NCI-H2196 treated with DMSO at 0.1 percent for 48 hours (cell line): ENCODE results near the gene THBS2.
"Not testable (repeated sequence)": the region's sequence is repeated elsewhere in the genome, so short reads cannot be mapped to it uniquely, and the experiment has no call there.

Source experiments
- DNase-seq: peaks from one replicate; lab custom pipeline; 2025; ENCODE audit not compliant: unreplicated experiment; lab: John Stamatoyannopoulos, UW

THBS2 gene

GRCh38 chr6:169186496-169187169 lies 67.0 kb downstream of the THBS2 start:
- DNase-seq, result no peak

- no peak for DNase-seq
Observed at GRCh38 chr6:169185692-169186485, 67.8 kb downstream of the THBS2 start.

- DNase-seq, result no peak
Observed at GRCh38 chr6:169185011-169185521, 68.6 kb downstream of the THBS2 start.

GRCh38 chr6:169184419-169184818 lies 69.2 kb downstream of the THBS2 start:
- no peak for DNase-seq

- DNase-seq, result no peak
Observed at GRCh38 chr6:169183233-169183632, 70.4 kb downstream of the THBS2 start.

GRCh38 chr6:169179831-169180230 lies 73.8 kb downstream of the THBS2 start:
- DNase-seq, result not testable (repeated sequence)

- no peak for DNase-seq
Observed at GRCh38 chr6:169177516-169178166, 76.0 kb downstream of the THBS2 start.

- no peak for DNase-seq
Observed at GRCh38 chr6:169176361-169176991, 77.2 kb downstream of the THBS2 start.

- no peak for DNase-seq
Observed at GRCh38 chr6:169175360-169175887, 78.2 kb downstream of the THBS2 start.

- DNase-seq, result no peak
Observed at GRCh38 chr6:169174516-169175359, 78.9 kb downstream of the THBS2 start.

- no peak for DNase-seq
Observed at GRCh38 chr6:169173532-169174268, 79.9 kb downstream of the THBS2 start.

- no peak for DNase-seq
Observed at GRCh38 chr6:169172946-169173345, 80.7 kb downstream of the THBS2 start.

- DNase-seq, result no peak
Observed at GRCh38 chr6:169172456-169172855, 81.2 kb downstream of the THBS2 start.

GRCh38 chr6:169171951-169172350 lies 81.7 kb downstream of the THBS2 start:
- DNase-seq, result no peak

GRCh38 chr6:169171016-169171415 lies 82.6 kb downstream of the THBS2 start:
- no peak for DNase-seq

- DNase-seq, result no peak
Observed at GRCh38 chr6:169170583-169170955, 83.1 kb downstream of the THBS2 start.

- no peak for DNase-seq
Observed at GRCh38 chr6:169169941-169170582, 83.6 kb downstream of the THBS2 start.

- DNase-seq, result no peak
Observed at GRCh38 chr6:169169375-169169774, 84.3 kb downstream of the THBS2 start.

GRCh38 chr6:169168706-169169105 lies 84.9 kb downstream of the THBS2 start:
- DNase-seq, result no peak
